ENCODE measurements around the gene ARID4B.
"Not testable (repeated sequence)": the region's sequence is repeated elsewhere in the genome, so short reads cannot be mapped to it uniquely, and the experiment has no call there.

ARID4B gene

GRCh38 chr1:235211517-235211916 is 116.5 kb downstream of the ARID4B start:
- DNase-seq: no peak

- DNase-seq: no peak
Measured at GRCh38 chr1:235207209-235207565, 120.8 kb downstream of the ARID4B start.

- DNase-seq: no peak
Measured at GRCh38 chr1:235206533-235207208, 121.3 kb downstream of the ARID4B start.

- no peak for DNase-seq
Measured at GRCh38 chr1:235205687-235206086, 122.3 kb downstream of the ARID4B start.

- DNase-seq: no peak
Measured at GRCh38 chr1:235203428-235203827, 124.6 kb downstream of the ARID4B start.

GRCh38 chr1:235202447-235202846 is 125.5 kb downstream of the ARID4B start:
- DNase-seq: not testable (repeated sequence)

- DNase-seq: no peak
Measured at GRCh38 chr1:235199441-235199840, 128.5 kb downstream of the ARID4B start.

GRCh38 chr1:235190431-235190830 is 137.5 kb downstream of the ARID4B start:
- no peak for DNase-seq

- no peak for DNase-seq
Measured at GRCh38 chr1:235187316-235187715, 140.7 kb downstream of the ARID4B start.

GRCh38 chr1:235181561-235182245 is 146.3 kb downstream of the ARID4B start:
- DNase-seq: no peak

GRCh38 chr1:235180916-235181460 is 147.0 kb downstream of the ARID4B start:
- no peak for DNase-seq

GRCh38 chr1:235176486-235176885 is 151.5 kb downstream of the ARID4B start:
- no peak for DNase-seq

GRCh38 chr1:235169986-235170385 is 158.0 kb downstream of the ARID4B start:
- DNase-seq: no peak

GRCh38 chr1:235168375-235168774 is 159.6 kb downstream of the ARID4B start:
- DNase-seq: no peak

GRCh38 chr1:235161685-235162327 is 166.2 kb downstream of the ARID4B start:
- DNase-seq: peak; percentile 9

GRCh38 chr1:235160957-235161684 is 166.9 kb downstream of the ARID4B start, which contains the start of gene RBM34:
RBM34 (minus strand) TSS chr1:235161250; CDS start chr1:235161226, 24 bp downstream.
- DNase-seq: peak; percentile 97

- DNase-seq: no peak
Measured at GRCh38 chr1:235160383-235160956, 167.5 kb downstream of the ARID4B start.

GRCh38 chr1:235159930-235160329 is 168.0 kb downstream of the ARID4B start:
- not testable (repeated sequence) for DNase-seq

GRCh38 chr1:235159284-235159683 is 168.7 kb downstream of the ARID4B start:
- not testable (repeated sequence) for DNase-seq

- DNase-seq: no peak
Measured at GRCh38 chr1:235158680-235159079, 169.3 kb downstream of the ARID4B start.

GRCh38 chr1:235157150-235157549 is 170.8 kb downstream of the ARID4B start:
- no peak for DNase-seq

- DNase-seq: no peak
Measured at GRCh38 chr1:235156740-235157139, 171.2 kb downstream of the ARID4B start.

GRCh38 chr1:235156265-235156664 is 171.7 kb downstream of the ARID4B start:
- no peak for DNase-seq

All from RPMI8226 (cell line).